GM23338 (cell line): ENCODE data around the gene PPFIA4. TPM values are rescaled to one million over a fixed set of nuclear protein-coding genes. Genes with fewer than 3 reads are reported as not detected.

Source experiments
- ATAC-seq: fragments of 200-7000 bp; cut with Tn5 transposase; 3 replicates; pipeline ENCODE4 v1.9.1; 2020
- DNase-seq: peaks from one replicate; pipeline ENCODE4 v3.0.0-alpha.2; 2015; ENCODE audit warnings: low spot score
- H2AFZ ChIP-seq: fragments of 200-600 bp; sonication (generic); 2 replicates; pipeline ENCODE4 v1.8.0; 2016; ENCODE audit warnings: antibody characterized with exemption, mild to moderate bottlenecking, moderate library complexity
- H3F3A ChIP-seq: fragments of 200-600 bp; sonication (generic); replicated peaks from 2 replicates; pipeline ENCODE4 v1.8.0; 2017; ENCODE audit warnings: antibody characterized with exemption, mixed run types, low read depth
- H3K27ac ChIP-seq: fragments of 200-600 bp; sonication (generic); 2 replicates; pipeline ENCODE4 v1.6.1; 2016; ENCODE audit warnings: low read depth
- H3K27me3 ChIP-seq: fragments of 200-600 bp; sonication (generic); 2 replicates; pipeline ENCODE4 v1.8.0; 2016; ENCODE audit warnings: mild to moderate bottlenecking, mixed run types, moderate library complexity; ENCODE audit not compliant: insufficient read depth
- H3K36me3 ChIP-seq: fragments of 200-600 bp; sonication (generic); 2 replicates; pipeline ENCODE4 v1.8.0; 2016; ENCODE audit warnings: mild to moderate bottlenecking; ENCODE audit not compliant: insufficient read depth
- H3K4me1 ChIP-seq: fragments of 200-600 bp; sonication (generic); 2 replicates; pipeline ENCODE4 v1.8.0; 2016; ENCODE audit warnings: mild to moderate bottlenecking, moderate library complexity; ENCODE audit not compliant: insufficient read depth
- H3K4me2 ChIP-seq: fragments of 200-600 bp; sonication (generic); 2 replicates; pipeline ENCODE4 v1.7.1; 2017; ENCODE audit warnings: mixed run types
- H3K4me3 ChIP-seq: fragments of 200-600 bp; sonication (generic); 2 replicates; pipeline ENCODE4 v1.6.1; 2016; ENCODE audit warnings: mixed run types
- H3K79me2 ChIP-seq: fragments of 200-600 bp; sonication (generic); replicated peaks from 2 replicates; pipeline ENCODE4 v1.8.0; 2017; ENCODE audit warnings: mild to moderate bottlenecking; ENCODE audit not compliant: insufficient read depth
- H3K9me2 ChIP-seq: fragments of 200-600 bp; sonication (generic); 2 replicates; pipeline ENCODE4 v1.8.0; 2017; ENCODE audit not compliant: insufficient read depth
- H4K20me1 ChIP-seq: fragments of 200-600 bp; sonication (generic); replicated peaks from 2 replicates; pipeline ENCODE4 v1.8.0; 2017; ENCODE audit warnings: mild to moderate bottlenecking; ENCODE audit not compliant: insufficient read depth
- H3K27ac Mint-ChIP-seq: 2 replicates; pipeline ENCODE4 v1.8.0; 2020; ENCODE audit warnings: inconsistent platforms, mild to moderate bottlenecking, moderate library complexity, mixed read lengths
- H3K27me3 Mint-ChIP-seq: 3 replicates; pipeline ENCODE4 v1.8.0; 2022; ENCODE audit warnings: low read depth, mild to moderate bottlenecking, moderate library complexity, mixed read lengths, inconsistent platforms; ENCODE audit not compliant: insufficient read depth, poor library complexity
- H3K36me3 Mint-ChIP-seq: 3 replicates; pipeline ENCODE4 v1.8.0; 2021; ENCODE audit warnings: low read depth, mild to moderate bottlenecking, inconsistent platforms, moderate library complexity, mixed read lengths
- H3K4me1 Mint-ChIP-seq: 3 replicates; pipeline ENCODE4 v1.8.0; 2020; ENCODE audit warnings: mild to moderate bottlenecking, inconsistent platforms, mixed read lengths
- H3K4me3 Mint-ChIP-seq: 3 replicates; pipeline ENCODE4 v1.8.0; 2021; ENCODE audit warnings: moderate library complexity, mild to moderate bottlenecking, inconsistent platforms, mixed read lengths
- H3K9me3 Mint-ChIP-seq: 3 replicates; pipeline ENCODE4 v1.8.0; 2020; ENCODE audit warnings: moderate library complexity, mild to moderate bottlenecking, inconsistent platforms, mixed read lengths
- CREB1 ChIP-seq: fragments of 250-450 bp; sonication (Bioruptor Pico); IDR thresholded peaks from 2 replicates; pipeline ENCODE4 v1.5.0; 2020; ENCODE audit warnings: low read depth, mild to moderate bottlenecking, moderate library complexity
- EZH2 ChIP-seq: fragments of 200-600 bp; sonication (generic); IDR thresholded peaks from one replicate; pipeline ENCODE4 v1.8.0; 2017; ENCODE audit warnings: antibody characterized with exemption, mild to moderate bottlenecking, low read depth; ENCODE audit not compliant: unreplicated experiment
- EZH2phosphoT487 ChIP-seq: fragments of 200-600 bp; sonication (generic); IDR thresholded peaks from one replicate; pipeline ENCODE4 v1.8.1; 2018; ENCODE audit warnings: antibody characterized with exemption; ENCODE audit not compliant: unreplicated experiment
- JUNB ChIP-seq: IDR thresholded peaks from one replicate; pipeline ENCODE4 v1.6.1; 2016; ENCODE audit warnings: antibody characterized with exemption; ENCODE audit not compliant: unreplicated experiment
- NANOG ChIP-seq: IDR thresholded peaks from 2 replicates; pipeline ENCODE4 v1.6.1; 2016; ENCODE audit warnings: antibody characterized with exemption, borderline replicate concordance
- POLR2AphosphoS5 ChIP-seq: IDR thresholded peaks from 2 replicates; pipeline ENCODE4 v1.6.1; 2016; ENCODE audit warnings: antibody characterized with exemption, low read depth
- STAT1 ChIP-seq: IDR thresholded peaks from one replicate; pipeline ENCODE4 v1.6.1; 2016; ENCODE audit warnings: antibody characterized with exemption; ENCODE audit not compliant: unreplicated experiment
- ZNF114 ChIP-seq: fragments of 250-450 bp; sonication (Bioruptor Pico); IDR thresholded peaks from 2 replicates; pipeline ENCODE4 v1.5.0; 2020; ENCODE audit warnings: mild to moderate bottlenecking, moderate library complexity
- polyA plus RNA-seq: library from polyadenylated mRNA; unstranded; fragments of >200 nt; fragmentation: Nextera tagmentation; extraction: Ambion mirVana; gene quantifications from 2 replicates; pipeline ENCODE4 v1.2.1, GENCODE V29; 2016
- total RNA-seq: library from RNA; depleted of rRNA; stranded (reverse); fragments of >200 nt; shearing (Covaris generic); gene quantifications from 2 replicates; pipeline ENCODE4 v1.2.3, GENCODE V29; 2014
- TF ChIP-seq, protein P1 (sequence below): IDR thresholded peaks from 2 replicates; pipeline ENCODE4 v1.6.1; 2016; ENCODE audit warnings: antibody characterized with exemption
- TF ChIP-seq, protein P2 (sequence below): fragments of 250-450 bp; sonication (Bioruptor Pico); IDR thresholded peaks from 2 replicates; pipeline ENCODE4 v1.5.0; 2020; ENCODE audit warnings: mild to moderate bottlenecking, moderate library complexity
- TF ChIP-seq, protein P3 (sequence below), 2 experiments: fragments of 200-600 bp in 1 of 2; sonication (generic) in 1 of 2; conservative IDR thresholded peaks; 2 replicates each; pipeline versions ENCODE4 v1.5.1 to v1.6.1; 2016 to 2017; ENCODE audit warnings: antibody characterized with exemption in 2 of 2, low read depth in 2 of 2, mild to moderate bottlenecking in 2 of 2, moderate library complexity in 1 of 2

Gene PPFIA4
- total and polyA plus RNA-seq, 2 experiments from 2014 or later, result 1.3 to 7.6 TPM

DNA sequence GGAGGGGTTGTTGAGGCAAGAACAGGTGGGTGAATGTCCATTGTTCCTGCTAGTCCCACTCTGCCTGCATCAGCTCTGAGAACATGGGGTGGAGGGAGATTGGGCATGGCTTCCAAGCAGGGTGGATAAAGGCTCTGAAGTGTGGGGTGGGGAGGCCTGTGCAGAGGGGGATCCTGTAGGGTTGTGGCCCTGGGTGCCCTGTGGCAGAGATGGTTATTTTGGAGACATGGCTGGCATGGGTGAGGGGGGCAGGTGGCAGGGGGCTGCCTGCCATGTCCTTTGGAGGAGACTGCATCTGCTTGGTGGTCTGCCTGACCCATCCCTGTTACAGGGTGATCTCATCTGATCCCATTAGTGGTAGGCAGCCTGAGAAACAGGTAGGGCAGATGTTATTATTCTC, 48.3 kb downstream of the PPFIA4 start (continued):
- TF ChIP-seq, protein P1, sequence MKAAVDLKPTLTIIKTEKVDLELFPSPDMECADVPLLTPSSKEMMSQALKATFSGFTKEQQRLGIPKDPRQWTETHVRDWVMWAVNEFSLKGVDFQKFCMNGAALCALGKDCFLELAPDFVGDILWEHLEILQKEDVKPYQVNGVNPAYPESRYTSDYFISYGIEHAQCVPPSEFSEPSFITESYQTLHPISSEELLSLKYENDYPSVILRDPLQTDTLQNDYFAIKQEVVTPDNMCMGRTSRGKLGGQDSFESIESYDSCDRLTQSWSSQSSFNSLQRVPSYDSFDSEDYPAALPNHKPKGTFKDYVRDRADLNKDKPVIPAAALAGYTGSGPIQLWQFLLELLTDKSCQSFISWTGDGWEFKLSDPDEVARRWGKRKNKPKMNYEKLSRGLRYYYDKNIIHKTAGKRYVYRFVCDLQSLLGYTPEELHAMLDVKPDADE, result no peak
- TF ChIP-seq CREB1 (CRISPR knock-in tag) (no peak), POLR2AphosphoS5 (no peak), EZH2phosphoT487 (no peak)

DNA sequence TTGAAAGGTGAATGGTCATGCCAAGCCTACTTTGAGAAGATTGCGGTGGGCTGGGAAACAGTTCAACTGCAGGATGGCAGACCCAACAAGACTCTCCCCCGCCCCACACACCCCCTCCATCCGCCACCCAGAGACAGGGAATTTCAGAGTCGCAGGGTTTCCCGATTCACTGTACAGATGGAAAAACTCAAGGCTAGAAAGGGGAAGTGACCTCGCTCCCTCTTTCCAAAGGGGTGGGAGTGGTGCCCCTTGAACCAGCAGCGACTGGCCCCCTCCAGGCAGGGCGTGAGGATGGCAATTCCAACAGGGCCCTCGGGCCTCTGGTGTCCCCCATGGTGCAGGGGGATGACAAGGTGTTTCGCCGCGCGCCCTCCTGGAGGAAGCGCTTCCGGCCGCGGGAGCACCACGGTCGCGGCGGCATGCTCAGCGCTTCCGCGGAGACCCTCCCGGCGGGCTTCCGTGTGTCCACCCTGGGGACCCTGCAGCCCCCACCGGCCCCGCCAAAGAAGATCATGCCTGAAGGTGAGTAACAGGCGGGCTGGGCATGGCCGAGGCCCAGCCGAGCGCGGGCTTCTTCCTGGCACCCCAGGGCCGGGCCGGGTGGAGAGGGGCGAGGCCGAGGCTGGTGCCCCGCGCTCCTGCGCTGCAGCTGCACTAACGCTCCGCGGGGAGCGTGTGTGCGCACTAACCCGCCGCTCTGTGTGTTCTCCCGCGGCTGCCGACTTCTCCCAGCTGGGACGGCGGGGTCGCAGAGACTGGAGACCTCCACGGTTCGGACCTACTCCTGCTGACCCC, 49.1 kb downstream of the PPFIA4 start:
- no peaks in the 10 kb centered on the region for H3K36me3 ChIP-seq
- H3K27ac ChIP-seq, result no peak overlapping the region
- no peak overlapping the region for H3K27ac Mint-ChIP-seq
- no peaks in the 10 kb centered on the region for H3F3A ChIP-seq
- H3K4me3 Mint-ChIP-seq, result peak overlapping the region; percentile 66
- no peaks in the 10 kb centered on the region for H3K9me2 ChIP-seq
- peak overlapping the region; percentile 90 for H2AFZ ChIP-seq
- no peaks in the 10 kb centered on the region; the same call in 1 of the 2 replicates for H3K4me1 ChIP-seq
- TF ChIP-seq, protein P2, sequence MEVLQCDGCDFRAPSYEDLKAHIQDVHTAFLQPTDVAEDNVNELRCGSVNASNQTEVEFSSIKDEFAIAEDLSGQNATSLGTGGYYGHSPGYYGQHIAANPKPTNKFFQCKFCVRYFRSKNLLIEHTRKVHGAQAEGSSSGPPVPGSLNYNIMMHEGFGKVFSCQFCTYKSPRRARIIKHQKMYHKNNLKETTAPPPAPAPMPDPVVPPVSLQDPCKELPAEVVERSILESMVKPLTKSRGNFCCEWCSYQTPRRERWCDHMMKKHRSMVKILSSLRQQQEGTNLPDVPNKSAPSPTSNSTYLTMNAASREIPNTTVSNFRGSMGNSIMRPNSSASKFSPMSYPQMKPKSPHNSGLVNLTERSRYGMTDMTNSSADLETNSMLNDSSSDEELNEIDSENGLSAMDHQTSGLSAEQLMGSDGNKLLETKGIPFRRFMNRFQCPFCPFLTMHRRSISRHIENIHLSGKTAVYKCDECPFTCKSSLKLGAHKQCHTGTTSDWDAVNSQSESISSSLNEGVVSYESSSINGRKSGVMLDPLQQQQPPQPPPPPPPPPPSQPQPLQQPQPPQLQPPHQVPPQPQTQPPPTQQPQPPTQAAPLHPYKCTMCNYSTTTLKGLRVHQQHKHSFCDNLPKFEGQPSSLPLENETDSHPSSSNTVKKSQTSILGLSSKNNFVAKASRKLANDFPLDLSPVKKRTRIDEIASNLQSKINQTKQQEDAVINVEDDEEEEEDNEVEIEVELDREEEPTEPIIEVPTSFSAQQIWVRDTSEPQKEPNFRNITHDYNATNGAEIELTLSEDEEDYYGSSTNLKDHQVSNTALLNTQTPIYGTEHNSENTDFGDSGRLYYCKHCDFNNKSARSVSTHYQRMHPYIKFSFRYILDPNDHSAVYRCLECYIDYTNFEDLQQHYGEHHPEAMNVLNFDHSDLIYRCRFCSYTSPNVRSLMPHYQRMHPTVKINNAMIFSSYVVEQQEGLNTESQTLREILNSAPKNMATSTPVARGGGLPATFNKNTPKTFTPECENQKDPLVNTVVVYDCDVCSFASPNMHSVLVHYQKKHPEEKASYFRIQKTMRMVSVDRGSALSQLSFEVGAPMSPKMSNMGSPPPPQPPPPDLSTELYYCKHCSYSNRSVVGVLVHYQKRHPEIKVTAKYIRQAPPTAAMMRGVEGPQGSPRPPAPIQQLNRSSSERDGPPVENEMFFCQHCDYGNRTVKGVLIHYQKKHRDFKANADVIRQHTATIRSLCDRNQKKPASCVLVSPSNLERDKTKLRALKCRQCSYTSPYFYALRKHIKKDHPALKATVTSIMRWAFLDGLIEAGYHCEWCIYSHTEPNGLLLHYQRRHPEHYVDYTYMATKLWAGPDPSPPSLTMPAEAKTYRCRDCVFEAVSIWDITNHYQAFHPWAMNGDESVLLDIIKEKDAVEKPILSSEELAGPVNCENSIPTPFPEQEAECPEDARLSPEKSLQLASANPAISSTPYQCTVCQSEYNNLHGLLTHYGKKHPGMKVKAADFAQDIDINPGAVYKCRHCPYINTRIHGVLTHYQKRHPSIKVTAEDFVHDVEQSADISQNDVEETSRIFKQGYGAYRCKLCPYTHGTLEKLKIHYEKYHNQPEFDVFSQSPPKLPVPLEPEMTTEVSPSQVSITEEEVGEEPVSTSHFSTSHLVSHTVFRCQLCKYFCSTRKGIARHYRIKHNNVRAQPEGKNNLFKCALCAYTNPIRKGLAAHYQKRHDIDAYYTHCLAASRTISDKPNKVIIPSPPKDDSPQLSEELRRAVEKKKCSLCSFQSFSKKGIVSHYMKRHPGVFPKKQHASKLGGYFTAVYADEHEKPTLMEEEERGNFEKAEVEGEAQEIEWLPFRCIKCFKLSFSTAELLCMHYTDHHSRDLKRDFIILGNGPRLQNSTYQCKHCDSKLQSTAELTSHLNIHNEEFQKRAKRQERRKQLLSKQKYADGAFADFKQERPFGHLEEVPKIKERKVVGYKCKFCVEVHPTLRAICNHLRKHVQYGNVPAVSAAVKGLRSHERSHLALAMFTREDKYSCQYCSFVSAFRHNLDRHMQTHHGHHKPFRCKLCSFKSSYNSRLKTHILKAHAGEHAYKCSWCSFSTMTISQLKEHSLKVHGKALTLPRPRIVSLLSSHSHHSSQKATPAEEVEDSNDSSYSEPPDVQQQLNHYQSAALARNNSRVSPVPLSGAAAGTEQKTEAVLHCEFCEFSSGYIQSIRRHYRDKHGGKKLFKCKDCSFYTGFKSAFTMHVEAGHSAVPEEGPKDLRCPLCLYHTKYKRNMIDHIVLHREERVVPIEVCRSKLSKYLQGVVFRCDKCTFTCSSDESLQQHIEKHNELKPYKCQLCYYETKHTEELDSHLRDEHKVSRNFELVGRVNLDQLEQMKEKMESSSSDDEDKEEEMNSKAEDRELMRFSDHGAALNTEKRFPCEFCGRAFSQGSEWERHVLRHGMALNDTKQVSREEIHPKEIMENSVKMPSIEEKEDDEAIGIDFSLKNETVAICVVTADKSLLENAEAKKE, result no peak
- TF ChIP-seq JUNB, result no peak
- no peak for TF ChIP-seq ZNF114 (CRISPR knock-in tag)
- TF ChIP-seq EZH2phosphoT487, result no peak
- TF ChIP-seq, protein P1, result no peak
- no peak for TF ChIP-seq EZH2
- TF ChIP-seq NANOG, result no peak
- TF ChIP-seq, protein P3, sequence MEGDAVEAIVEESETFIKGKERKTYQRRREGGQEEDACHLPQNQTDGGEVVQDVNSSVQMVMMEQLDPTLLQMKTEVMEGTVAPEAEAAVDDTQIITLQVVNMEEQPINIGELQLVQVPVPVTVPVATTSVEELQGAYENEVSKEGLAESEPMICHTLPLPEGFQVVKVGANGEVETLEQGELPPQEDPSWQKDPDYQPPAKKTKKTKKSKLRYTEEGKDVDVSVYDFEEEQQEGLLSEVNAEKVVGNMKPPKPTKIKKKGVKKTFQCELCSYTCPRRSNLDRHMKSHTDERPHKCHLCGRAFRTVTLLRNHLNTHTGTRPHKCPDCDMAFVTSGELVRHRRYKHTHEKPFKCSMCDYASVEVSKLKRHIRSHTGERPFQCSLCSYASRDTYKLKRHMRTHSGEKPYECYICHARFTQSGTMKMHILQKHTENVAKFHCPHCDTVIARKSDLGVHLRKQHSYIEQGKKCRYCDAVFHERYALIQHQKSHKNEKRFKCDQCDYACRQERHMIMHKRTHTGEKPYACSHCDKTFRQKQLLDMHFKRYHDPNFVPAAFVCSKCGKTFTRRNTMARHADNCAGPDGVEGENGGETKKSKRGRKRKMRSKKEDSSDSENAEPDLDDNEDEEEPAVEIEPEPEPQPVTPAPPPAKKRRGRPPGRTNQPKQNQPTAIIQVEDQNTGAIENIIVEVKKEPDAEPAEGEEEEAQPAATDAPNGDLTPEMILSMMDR (conservative IDR thresholded peaks at IDR 0.05; ENCODE audit: low read depth in 2 of 2), result no peak
- TF ChIP-seq STAT1, result no peak
- no peak for TF ChIP-seq CREB1 (CRISPR knock-in tag)
- no peak for TF ChIP-seq POLR2AphosphoS5
- peaks cover 11% of the 10 kb centered on the region for H3K4me1 Mint-ChIP-seq
- no peaks in the 10 kb centered on the region for H4K20me1 ChIP-seq
- ATAC-seq (peak; percentile 90), DNase-seq (peak; percentile 58)
- no peaks in the 10 kb centered on the region for H3K79me2 ChIP-seq
- H3K4me2 ChIP-seq, result peak overlapping the region; percentile 85
- peaks cover 44% of the 10 kb centered on the region for H3K27me3 ChIP-seq
- no peaks in the 10 kb centered on the region for H3K9me3 Mint-ChIP-seq
- no peaks in the 10 kb centered on the region; the same call in 2 of the 3 replicates for H3K36me3 Mint-ChIP-seq
- peak overlapping the region; percentile 65 for H3K4me3 ChIP-seq
- H3K27me3 Mint-ChIP-seq, result peaks cover 33% of the 10 kb centered on the region
